Measurements from ENCODE around the gene NDUFB11.

The NDUFB11 gene

GRCh38 chrX:47179928-47180255 lies 35.4 kb upstream of the NDUFB11 start:
- H3K27ac ChIP-seq = no peak overlapping the region
- no peak for TF ChIP-seq CTCF (conservative IDR thresholded peaks at IDR 0.05)
- no peak for TF ChIP-seq ZFX (IDR thresholded peaks at IDR 0.05)

- TF ChIP-seq CTCF (conservative IDR thresholded peaks at IDR 0.05) (no peak), ZFX (IDR thresholded peaks at IDR 0.05) (no peak)
- H3K27ac ChIP-seq = no peak overlapping the region
Observed at GRCh38 chrX:47179221-47179927, 34.9 kb upstream of the NDUFB11 start.

GRCh38 chrX:47178337-47178736 lies 33.8 kb upstream of the NDUFB11 start:
- H3K27ac ChIP-seq = no peak overlapping the region
- TF ChIP-seq CTCF (conservative IDR thresholded peaks at IDR 0.05) = no peak
- no peak for TF ChIP-seq ZFX (IDR thresholded peaks at IDR 0.05)

GRCh38 chrX:47177079-47177478 lies 32.6 kb upstream of the NDUFB11 start:
- TF ChIP-seq CTCF (conservative IDR thresholded peaks at IDR 0.05) = no peak
- TF ChIP-seq ZFX (IDR thresholded peaks at IDR 0.05) = no peak
- no peak overlapping the region for H3K27ac ChIP-seq

- no peak overlapping the region for H3K27ac ChIP-seq
- TF ChIP-seq CTCF (conservative IDR thresholded peaks at IDR 0.05) (no peak), ZFX (IDR thresholded peaks at IDR 0.05) (no peak)
Observed at GRCh38 chrX:47176101-47176740, 31.7 kb upstream of the NDUFB11 start.

- no peak for TF ChIP-seq ZFX (IDR thresholded peaks at IDR 0.05)
- no peak overlapping the region for H3K27ac ChIP-seq
Observed at GRCh38 chrX:47175588-47175980, 31.1 kb upstream of the NDUFB11 start.

GRCh38 chrX:47174846-47175587 lies 30.5 kb upstream of the NDUFB11 start:
- H3K27ac ChIP-seq = no peak overlapping the region
- TF ChIP-seq CTCF (conservative IDR thresholded peaks at IDR 0.05) (no peak), ZFX (IDR thresholded peaks at IDR 0.05) (no peak)

Data from C4-2B (cell line).